RWPE2 (cell line): ENCODE measurements around the gene PIK3R3.

Source experiments
- ATAC-seq: fragments of 200-7000 bp; cut with Tn5 transposase; 3 replicates; pipeline ENCODE4 v1.9.1; 2021; ENCODE audit warnings: low read depth
- DNase-seq: peaks from one replicate; pipeline ENCODE4 v3.0.0-alpha.2; 2020; ENCODE audit warnings: low spot score
- H3K27ac ChIP-seq: fragments of 450-650 bp; 2 replicates; pipeline ENCODE4 v1.5.1; 2017; ENCODE audit warnings: mild to moderate bottlenecking; ENCODE audit not compliant: poor library complexity, severe bottlenecking
- H3K27me3 ChIP-seq: fragments of 250-450 bp; sonication (Bioruptor Pico); 2 replicates; pipeline ENCODE4 v1.5.1; 2021; ENCODE audit warnings: mild to moderate bottlenecking, moderate library complexity; ENCODE audit not compliant: insufficient read depth, poor library complexity, severe bottlenecking
- H3K36me3 ChIP-seq: fragments of 250-450 bp; sonication (Bioruptor Pico); 2 replicates; pipeline ENCODE4 v1.5.1; 2020; ENCODE audit warnings: low read depth, mild to moderate bottlenecking, moderate library complexity
- H3K4me1 ChIP-seq: fragments of 250-450 bp; sonication (Bioruptor Pico); 2 replicates; pipeline ENCODE4 v1.5.1; 2021; ENCODE audit warnings: mild to moderate bottlenecking, moderate library complexity; ENCODE audit not compliant: insufficient read depth, poor library complexity, severe bottlenecking
- H3K4me3 ChIP-seq: fragments of 250-450 bp; sonication (Bioruptor Pico); 2 replicates; pipeline ENCODE4 v1.5.1; 2021; ENCODE audit warnings: mild to moderate bottlenecking, moderate library complexity; ENCODE audit not compliant: severe bottlenecking
- H3K9me3 ChIP-seq: fragments of 250-450 bp; sonication (Bioruptor Pico); 2 replicates; pipeline ENCODE4 v1.5.1; 2021; ENCODE audit warnings: mild to moderate bottlenecking, moderate library complexity; ENCODE audit not compliant: severe bottlenecking
- CTCF ChIP-seq: fragments of 450-650 bp; IDR thresholded peaks from one replicate; pipeline ENCODE4 v1.5.1; 2017; ENCODE audit warnings: mild to moderate bottlenecking, moderate library complexity; ENCODE audit not compliant: poor library complexity, severe bottlenecking

The PIK3R3 gene

GRCh38 chr1:46148318-46148717 is 15.9 kb upstream of the PIK3R3 start:
- Histone ChIP-seq H3K9me3 (no peaks in the 10 kb centered on the region), H3K4me3 (no peak overlapping the region), H3K27ac (no peak overlapping the region), H3K36me3 (no peaks in the 10 kb centered on the region), H3K4me1 (no peaks in the 10 kb centered on the region), H3K27me3 (no peaks in the 10 kb centered on the region)
- no peak for TF ChIP-seq CTCF
- no peak for DNase-seq
- ATAC-seq, result no peak

- H3K27ac ChIP-seq, result no peak overlapping the region
- H3K4me3 ChIP-seq, result no peak overlapping the region
- H3K9me3 ChIP-seq, result no peaks in the 10 kb centered on the region
- no peak for TF ChIP-seq CTCF
- no peak for DNase-seq
- H3K36me3 ChIP-seq, result no peaks in the 10 kb centered on the region
- no peaks in the 10 kb centered on the region for H3K27me3 ChIP-seq
- peaks cover 15% of the 10 kb centered on the region for H3K4me1 ChIP-seq
- ATAC-seq, result no peak
These were observed 5.5 kb upstream of the PIK3R3 start for GRCh38 chr1:46137916-46138315.

- Histone ChIP-seq H3K27ac (no peak overlapping the region), H3K9me3 (no peaks in the 10 kb centered on the region), H3K4me1 (peaks cover 15% of the 10 kb centered on the region), H3K27me3 (no peaks in the 10 kb centered on the region), H3K4me3 (no peak overlapping the region), H3K36me3 (no peaks in the 10 kb centered on the region)
- no peak for DNase-seq
- no peak for ATAC-seq
- TF ChIP-seq CTCF, result no peak
These were observed 4.3 kb upstream of the PIK3R3 start for GRCh38 chr1:46136711-46137110.

DNA sequence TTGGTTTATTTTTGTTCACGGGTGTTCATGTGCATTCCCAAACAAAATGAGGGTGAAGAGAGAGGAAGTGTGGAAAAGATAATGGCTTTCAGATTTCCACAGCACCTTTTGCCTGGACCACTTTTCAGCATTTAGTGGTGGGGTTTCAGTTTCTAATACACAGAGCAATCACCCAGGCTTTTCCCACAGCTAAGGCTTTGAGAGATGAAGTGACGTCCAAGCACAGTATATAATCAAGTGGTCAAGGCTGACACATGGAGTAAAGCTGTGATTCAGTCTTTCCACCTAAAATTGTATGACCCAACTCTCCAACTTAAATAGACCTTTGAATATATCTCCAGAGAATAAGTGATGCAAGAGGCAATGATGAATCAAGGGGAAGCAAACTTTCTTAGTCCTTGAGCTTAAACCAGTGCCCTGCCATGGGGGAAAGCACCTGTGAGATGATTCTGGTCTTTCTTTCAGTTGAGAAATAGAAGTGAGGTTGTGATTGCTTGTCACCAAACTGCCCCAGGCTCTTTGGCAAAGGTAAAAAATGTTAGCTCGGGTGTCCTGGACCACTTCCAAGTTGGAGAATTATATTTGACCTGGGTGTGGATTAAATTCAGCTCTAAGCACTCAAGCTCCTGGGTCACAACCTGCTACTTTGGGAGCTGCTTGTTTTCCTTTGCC is 2.4 kb upstream of the PIK3R3 start:
- Histone ChIP-seq H3K27ac (peak overlapping the region; percentile 79), H3K4me1 (peaks cover 17% of the 10 kb centered on the region), H3K27me3 (no peaks in the 10 kb centered on the region), H3K36me3 (no peaks in the 10 kb centered on the region), H3K4me3 (no peak overlapping the region), H3K9me3 (no peaks in the 10 kb centered on the region)
- DNase-seq, result no peak
- peak; percentile 35 for ATAC-seq
- TF ChIP-seq CTCF, result no peak

DNA sequence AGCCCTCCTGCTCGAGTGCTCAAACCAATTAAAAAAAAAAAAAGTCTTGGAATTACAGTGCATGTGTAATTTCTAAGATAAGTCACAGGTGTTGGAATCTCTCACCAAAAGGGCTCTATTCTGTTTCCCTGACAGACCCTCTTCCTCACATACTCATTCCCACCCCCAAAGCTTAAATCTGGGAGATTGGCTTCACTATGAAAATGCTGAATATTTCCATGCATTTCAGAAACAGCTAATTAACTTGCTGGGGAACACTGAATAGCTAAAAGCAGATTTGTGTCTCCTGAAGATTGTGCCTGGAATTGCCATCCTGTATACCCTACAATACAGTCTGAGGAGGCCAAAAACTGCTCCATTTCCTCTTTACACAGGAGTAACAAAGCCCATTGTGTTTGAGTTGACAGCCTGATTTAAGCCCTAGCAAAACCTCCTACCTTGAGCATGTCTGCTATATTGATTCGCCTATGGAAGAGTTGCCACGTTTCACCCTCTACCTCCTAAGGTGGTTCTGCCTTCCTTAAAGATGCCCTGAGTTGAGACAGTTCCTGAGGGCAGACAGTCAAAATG is 1.4 kb upstream of the PIK3R3 start:
- no peaks in the 10 kb centered on the region for H3K9me3 ChIP-seq
- no peaks in the 10 kb centered on the region for H3K27me3 ChIP-seq
- peak overlapping the region; percentile 79 for H3K27ac ChIP-seq
- ATAC-seq (no peak), DNase-seq (no peak)
- no peak for TF ChIP-seq CTCF
- H3K4me1 ChIP-seq, result peaks cover 25% of the 10 kb centered on the region
- no peaks in the 10 kb centered on the region for H3K36me3 ChIP-seq
- peak overlapping the region; percentile 46 for H3K4me3 ChIP-seq
